ENCODE measurements around the gene RPL41. TPM values are rescaled to one million over a fixed set of nuclear protein-coding genes. Genes with fewer than 3 reads are reported as not detected.

RPL41 gene
- total RNA-seq, 1 experiment from 2014 or later = 4,637 TPM

GRCh38 chr12:56099787-56100186 is 16.6 kb upstream of the RPL41 start:
- H3K18ac ChIP-seq (ENCODE audit: insufficient read length, low read depth, low read length) = no peak overlapping the region
- H2AFZ ChIP-seq (ENCODE audit: low read length) = no peak overlapping the region
- no peaks in the 10 kb centered on the region; the same call in none of the 2 replicates for H3K27me3 Mint-ChIP-seq (ENCODE audit: low read depth)
- H3K23ac ChIP-seq (ENCODE audit: insufficient read length, low read depth, low read length) = no peak overlapping the region
- no peak overlapping the region for H3T11ph ChIP-seq (ENCODE audit: low read length)
- peaks cover under 1% of the 10 kb centered on the region; the same call in 1 of the 2 replicates for H3K79me2 ChIP-seq (ENCODE audit: insufficient read depth, low read length)
- no peak overlapping the region for H2BK5ac ChIP-seq (ENCODE audit: insufficient read length, low read length)
- no peak overlapping the region for H3K27ac Mint-ChIP-seq
- DNase-seq = no peak
- H2BK15ac ChIP-seq (ENCODE audit: low read depth, low read length) = no peak overlapping the region
- no peak overlapping the region for H4K91ac ChIP-seq (ENCODE audit: insufficient read length, low read depth, low read length)
- H3K4me2 ChIP-seq (ENCODE audit: insufficient read depth, insufficient read length, low read length) = no peak overlapping the region
- no peak overlapping the region for H3K4ac ChIP-seq (ENCODE audit: low read depth, low read length)
- no peak overlapping the region for H3K27ac ChIP-seq (ENCODE audit: insufficient read length, low read depth, low read length)
- no peak overlapping the region for H3K56ac ChIP-seq (ENCODE audit: insufficient read length, low read depth, low read length)
- no peaks in the 10 kb centered on the region for H3K23me2 ChIP-seq (ENCODE audit: insufficient read length, low read depth, low read length, poor library complexity, severe bottlenecking)
- no peaks in the 10 kb centered on the region for H3K27me3 ChIP-seq (ENCODE audit: insufficient read depth, low read length)
- no peaks in the 10 kb centered on the region for H4K20me1 ChIP-seq (ENCODE audit: control insufficient read depth, insufficient read depth, insufficient read length)
- no peak overlapping the region for H3K14ac ChIP-seq (ENCODE audit: insufficient read depth, low read length)
- no peak overlapping the region for H2BK12ac ChIP-seq (ENCODE audit: insufficient read length, low read depth, low read length)
- no CpG with 5 or more reads among the region's 4 CpGs for WGBS (ENCODE audit: extremely low coverage, insufficient read length, low lambda C conversion rate)
- no peak overlapping the region for H4K8ac ChIP-seq (replicated peaks; ENCODE audit: insufficient read length, low read depth, low read length)
- no peak overlapping the region for H3K9ac ChIP-seq (ENCODE audit: extremely low read depth, insufficient read length, low read length)
- peaks cover 8 to 12% of the 10 kb centered on the region in 2 experiments for H3K4me1 Mint-ChIP-seq
- H3K4me3 Mint-ChIP-seq = no peak overlapping the region; a peak in 1 of 5 replicates
- H2AK5ac ChIP-seq (ENCODE audit: insufficient read length, low read length) = no peak overlapping the region
- peaks cover 42 to 78% (median 73%) of the 10 kb centered on the region in 3 experiments for H3K36me3 Mint-ChIP-seq (ENCODE audit: insufficient read depth in 1 of 3, low read depth in 3 of 3)
- no peaks in the 10 kb centered on the region for H3K9me3 ChIP-seq (ENCODE audit: control insufficient read depth, low read depth, low read length)
- H3K9me3 Mint-ChIP-seq = peaks cover 0 to 3% of the 10 kb centered on the region in 2 experiments; a peak in 1 of 5 replicates
- no peaks in the 10 kb centered on the region for H3K79me1 ChIP-seq (ENCODE audit: insufficient read depth, low read depth, low read length, poor library complexity, severe bottlenecking)
- no peak overlapping the region for H2BK20ac ChIP-seq (ENCODE audit: low read depth, low read length, poor library complexity, severe bottlenecking)
- no peak overlapping the region for H2BK120ac ChIP-seq (ENCODE audit: low read depth, low read length, poor library complexity, severe bottlenecking)
- TF ChIP-seq CTCF (conservative IDR thresholded peaks at IDR 0.05) = no peak
- H4K5ac ChIP-seq (ENCODE audit: insufficient read length, low read depth, low read length) = no peak overlapping the region
- H3K4me1 ChIP-seq (ENCODE audit: insufficient read depth, low read length) = no peaks in the 10 kb centered on the region
